Loucy (cell line): ENCODE data around the gene TWNK.

Source experiments
- EZH2phosphoT487 ChIP-seq: fragments of 200-600 bp; IDR thresholded peaks from 2 replicates; pipeline ENCODE4 v1.6.1; 2018; ENCODE audit warnings: antibody characterized with exemption, mild to moderate bottlenecking, moderate library complexity, borderline replicate concordance
- TF ChIP-seq, protein P1 (sequence below): fragments of 200-600 bp; sonication (generic); conservative IDR thresholded peaks from 2 replicates; pipeline ENCODE4 v1.5.1; 2014; ENCODE audit warnings: mild to moderate bottlenecking, antibody characterized with exemption, low read length

DNA sequence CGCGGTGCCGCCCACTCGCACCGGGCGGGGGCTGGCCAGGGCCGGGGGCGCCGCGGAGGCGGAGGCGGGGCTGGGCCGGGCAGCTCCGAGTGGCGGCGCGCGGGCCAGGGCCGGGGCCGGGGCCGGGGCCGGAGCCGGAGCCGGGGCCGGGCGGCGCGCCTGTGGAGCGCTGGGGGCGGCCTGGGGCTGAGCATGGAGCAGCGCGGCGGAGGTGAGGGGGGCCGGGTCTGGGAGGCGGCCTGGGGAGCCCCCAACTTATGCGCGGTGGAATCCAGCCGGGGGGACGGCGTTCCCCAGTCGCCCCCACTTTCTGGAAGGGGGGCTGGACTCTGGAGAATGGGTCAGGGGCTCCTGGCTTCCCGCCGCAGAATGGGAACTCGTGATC is 12.4 kb downstream of the TWNK start, which contains the start of gene LZTS2:
- TF ChIP-seq, protein P1, sequence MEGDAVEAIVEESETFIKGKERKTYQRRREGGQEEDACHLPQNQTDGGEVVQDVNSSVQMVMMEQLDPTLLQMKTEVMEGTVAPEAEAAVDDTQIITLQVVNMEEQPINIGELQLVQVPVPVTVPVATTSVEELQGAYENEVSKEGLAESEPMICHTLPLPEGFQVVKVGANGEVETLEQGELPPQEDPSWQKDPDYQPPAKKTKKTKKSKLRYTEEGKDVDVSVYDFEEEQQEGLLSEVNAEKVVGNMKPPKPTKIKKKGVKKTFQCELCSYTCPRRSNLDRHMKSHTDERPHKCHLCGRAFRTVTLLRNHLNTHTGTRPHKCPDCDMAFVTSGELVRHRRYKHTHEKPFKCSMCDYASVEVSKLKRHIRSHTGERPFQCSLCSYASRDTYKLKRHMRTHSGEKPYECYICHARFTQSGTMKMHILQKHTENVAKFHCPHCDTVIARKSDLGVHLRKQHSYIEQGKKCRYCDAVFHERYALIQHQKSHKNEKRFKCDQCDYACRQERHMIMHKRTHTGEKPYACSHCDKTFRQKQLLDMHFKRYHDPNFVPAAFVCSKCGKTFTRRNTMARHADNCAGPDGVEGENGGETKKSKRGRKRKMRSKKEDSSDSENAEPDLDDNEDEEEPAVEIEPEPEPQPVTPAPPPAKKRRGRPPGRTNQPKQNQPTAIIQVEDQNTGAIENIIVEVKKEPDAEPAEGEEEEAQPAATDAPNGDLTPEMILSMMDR = no peak
- no peak for TF ChIP-seq EZH2phosphoT487
